Suprapubic skin (tissue), 4 donors: Measurements from ENCODE around the gene RELN.

Source experiments
- CTCF ChIP-seq, 2 donors: fragments of 200-600 bp in 1 of 2; fragments of 450-650 bp in 1 of 2; sonication (generic) in 1 of 2; IDR thresholded peaks; one replicate each; pipeline ENCODE4 v1.5.1; 2016 to 2019; ENCODE audit warnings: antibody characterized with exemption in 2 of 2, mild to moderate bottlenecking in 1 of 2, moderate library complexity in 1 of 2
- EP300 ChIP-seq: sonication (generic); formaldehyde crosslinking; IDR thresholded peaks from one replicate; pipeline ENCODE4 v1.6.1; 2017; ENCODE audit warnings: antibody characterized with exemption
- POLR2A ChIP-seq, 2 donors: fragments of 450-650 bp; IDR thresholded peaks; one replicate each; pipeline ENCODE4 v1.6.1; 2017; ENCODE audit warnings: antibody characterized with exemption in 2 of 2, mild to moderate bottlenecking in 2 of 2, moderate library complexity in 2 of 2
- POLR2AphosphoS5 ChIP-seq, 3 donors: sonication (generic); formaldehyde crosslinking; IDR thresholded peaks; one replicate each; pipeline ENCODE4 v1.6.1; 2017; ENCODE audit warnings: antibody characterized with exemption in 3 of 3

- TF ChIP-seq CTCF (IDR thresholded peaks at IDR 0.05) (no peak), POLR2AphosphoS5 (IDR thresholded peaks at IDR 0.05) (no peak), POLR2A (IDR thresholded peaks at IDR 0.05) (no peak), EP300 (no peak)
Observed at GRCh38 chr7:103952408-103952807, 37.0 kb downstream of the RELN start.
